ENCODE results near the gene PLPPR1. TPM values are rescaled to one million over a fixed set of nuclear protein-coding genes. Genes with fewer than 3 reads are reported as not detected.

Gene PLPPR1
- total RNA-seq, 1 donor from 2014 or later: 2.9 TPM

DNA sequence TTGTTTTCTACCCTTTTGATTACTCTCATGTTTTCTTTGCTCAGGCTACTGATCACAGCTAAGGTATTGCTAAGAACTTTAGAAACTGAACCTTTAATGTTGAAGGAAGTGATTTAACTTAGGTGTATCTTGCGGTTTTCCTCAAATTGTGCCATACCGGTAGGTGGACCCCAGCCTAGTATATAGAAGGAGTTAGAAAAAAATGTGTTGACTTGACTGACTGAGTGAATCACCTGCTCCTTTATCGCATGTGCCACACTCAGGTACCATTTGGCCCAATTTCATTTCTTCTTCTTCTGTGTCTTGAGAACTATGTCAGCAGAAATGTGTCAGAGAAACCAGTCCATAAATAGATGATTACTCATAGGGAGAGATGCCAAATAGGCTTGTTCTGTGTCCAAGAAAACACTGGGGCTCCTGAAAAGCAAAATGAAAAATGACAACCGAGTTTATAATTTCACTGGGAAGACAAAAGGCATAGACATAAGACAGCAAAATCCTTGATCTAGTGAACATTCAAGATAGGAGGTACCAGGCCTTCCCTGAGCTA, 19.4 kb downstream of the PLPPR1 start:
- no peak for DNase-seq (ENCODE audit: low spot score)

DNA sequence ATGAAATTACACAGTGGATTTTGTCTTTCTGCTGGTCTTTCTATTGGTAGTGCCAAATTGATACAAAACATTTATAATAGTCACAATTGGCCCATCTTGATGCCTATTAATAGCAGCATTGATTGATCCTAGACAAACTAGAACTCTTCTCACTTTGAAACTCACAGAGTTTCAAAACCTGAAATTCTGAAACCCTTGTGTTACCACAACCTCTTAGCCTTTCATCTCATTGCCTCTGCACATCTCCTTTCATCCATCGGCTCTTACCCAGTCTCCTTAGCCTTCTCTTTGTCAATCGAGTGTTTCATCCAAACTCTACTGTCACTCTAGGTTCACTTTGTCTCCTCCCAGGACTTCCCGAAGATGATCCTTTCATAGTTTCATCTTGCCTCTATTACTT, 22.1 kb downstream of the PLPPR1 start:
- no peak for DNase-seq (ENCODE audit: low spot score)

DNA sequence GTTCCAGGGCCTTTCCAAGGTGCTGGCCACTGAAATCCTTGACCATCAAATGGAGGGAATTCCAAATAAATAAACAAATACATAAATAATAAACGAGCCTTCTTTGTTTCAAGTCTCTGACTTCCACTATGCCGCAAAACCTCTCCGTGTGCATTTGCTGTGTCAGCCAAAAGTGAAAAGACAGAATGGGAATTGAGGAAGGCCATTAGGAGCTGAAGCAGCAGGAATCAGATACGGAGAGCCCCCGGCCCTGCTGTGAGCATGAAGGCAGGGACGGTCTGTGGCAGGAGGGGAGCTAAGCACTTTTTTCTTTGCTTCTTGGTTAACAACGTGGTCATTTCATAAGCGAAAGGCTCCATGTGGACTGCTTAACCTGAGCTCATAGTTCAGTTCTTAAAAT, 26.1 kb downstream of the PLPPR1 start:
- no peak for DNase-seq (ENCODE audit: low spot score)

DNA sequence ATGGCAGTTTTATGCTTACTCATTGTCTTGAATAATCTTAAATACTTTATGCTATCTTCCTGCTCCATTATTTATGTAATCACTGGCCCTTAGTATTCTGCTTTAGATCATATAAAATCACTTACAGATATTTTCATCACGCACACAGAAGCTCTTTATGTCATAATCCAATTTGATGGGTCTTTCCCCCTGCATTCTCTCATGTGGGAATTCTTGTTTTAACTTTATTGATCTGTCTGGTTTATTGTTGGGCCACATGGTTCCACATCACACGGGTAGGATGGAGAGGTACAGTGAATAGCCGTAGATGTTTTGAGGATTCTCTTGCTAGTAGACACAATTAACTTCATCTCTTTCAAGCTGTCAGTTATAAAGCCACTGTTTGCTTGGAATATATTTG, 27.0 kb downstream of the PLPPR1 start:
- no peak for DNase-seq (ENCODE audit: low spot score)

DNA sequence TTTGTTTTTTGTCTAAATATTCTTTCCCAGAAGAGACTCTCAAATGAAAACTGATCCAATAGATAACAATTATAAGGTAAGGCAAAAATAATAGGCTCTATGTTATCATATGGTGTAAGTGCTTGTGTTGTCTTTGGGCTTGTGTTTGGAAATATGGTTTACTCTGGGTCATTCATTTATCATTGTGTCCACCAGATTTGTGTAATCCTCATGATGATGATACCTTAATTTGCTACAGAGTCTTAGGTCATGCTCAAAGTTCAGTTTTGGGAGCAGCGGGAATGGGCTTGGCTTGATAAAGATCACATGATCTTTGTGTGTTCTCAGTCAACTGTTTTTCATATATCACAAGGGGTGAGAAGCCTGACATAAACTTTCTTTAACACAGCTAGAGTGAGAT, 34.2 kb downstream of the PLPPR1 start:
- no peak for DNase-seq (ENCODE audit: low spot score)

DNA sequence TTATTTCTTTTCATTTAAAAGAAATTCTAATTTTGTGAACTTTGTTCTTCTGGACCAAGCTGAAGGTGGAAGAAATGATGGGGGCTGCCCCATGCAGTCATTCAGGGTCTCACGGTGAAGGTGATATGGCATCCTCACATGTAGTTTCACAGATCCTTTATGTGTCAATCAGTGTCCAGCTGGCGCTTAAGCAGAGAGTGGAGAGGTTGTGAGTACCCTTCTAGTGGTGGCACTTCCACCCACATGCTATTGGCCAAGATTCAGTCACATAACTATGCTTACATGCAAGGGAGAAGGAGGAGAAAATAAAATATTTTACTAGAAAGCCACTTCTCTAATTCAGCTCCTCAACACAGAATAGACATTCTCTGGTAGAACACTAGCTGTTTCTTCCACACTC, 34.7 kb downstream of the PLPPR1 start:
- no peak for DNase-seq (ENCODE audit: low spot score)

DNA sequence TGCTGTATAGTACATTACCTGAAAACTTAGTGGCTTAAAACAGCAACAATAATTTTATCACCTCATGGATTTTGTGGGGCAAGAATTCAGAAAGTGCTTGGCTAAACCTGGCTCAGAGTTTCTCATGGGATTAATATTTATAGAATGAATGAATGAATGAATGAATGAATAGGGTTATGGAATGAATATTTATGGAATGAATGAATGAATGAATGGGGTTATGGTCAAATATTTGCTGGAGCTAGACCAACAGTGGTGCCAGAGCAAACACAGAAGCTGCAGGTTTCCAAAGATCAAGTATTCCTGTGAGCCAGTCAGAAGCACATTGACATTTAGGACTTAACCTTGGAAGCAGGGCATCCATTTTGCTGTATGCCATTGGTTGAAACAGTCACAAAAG, 35.7 kb downstream of the PLPPR1 start:
- no peak for DNase-seq (ENCODE audit: low spot score)

DNA sequence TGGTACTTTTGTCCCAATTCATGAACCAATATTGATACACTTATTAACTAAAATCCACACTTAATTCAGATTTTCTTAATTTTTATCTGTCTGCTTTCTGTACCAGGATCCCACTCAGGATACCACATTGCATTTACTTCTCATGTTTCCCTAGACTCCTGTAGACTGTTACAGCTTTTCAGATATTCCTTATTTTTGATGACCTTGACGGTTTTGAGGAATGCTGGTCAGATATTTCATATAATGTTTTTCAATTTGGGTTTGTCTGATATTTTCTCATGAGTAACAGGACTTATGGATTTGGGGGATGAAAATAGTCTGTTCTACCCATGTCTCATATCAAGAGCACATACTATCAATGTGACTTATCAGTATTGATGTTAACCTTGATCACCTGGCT, 37.4 kb downstream of the PLPPR1 start:
- no peak for DNase-seq (ENCODE audit: low spot score)

DNA sequence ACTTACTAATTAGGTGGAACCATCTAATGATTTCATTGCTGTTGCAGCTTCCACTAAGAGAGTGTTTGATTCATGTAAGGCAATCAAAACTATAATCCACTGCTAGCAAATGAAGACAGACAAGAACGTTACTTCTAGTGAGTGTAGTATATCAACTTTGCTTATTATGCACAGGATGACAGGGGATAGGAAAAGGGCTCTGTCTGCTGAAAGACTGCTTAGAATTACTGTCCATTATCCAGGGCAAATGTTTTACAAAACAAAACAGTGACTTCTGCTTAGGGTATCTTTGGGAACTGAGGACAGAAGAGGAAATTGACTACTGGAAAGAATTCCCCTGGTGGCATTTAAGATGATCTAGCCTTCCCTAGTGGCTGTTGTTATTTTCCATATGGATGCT, 40.2 kb downstream of the PLPPR1 start:
- DNase-seq (ENCODE audit: low spot score): no peak

DNA sequence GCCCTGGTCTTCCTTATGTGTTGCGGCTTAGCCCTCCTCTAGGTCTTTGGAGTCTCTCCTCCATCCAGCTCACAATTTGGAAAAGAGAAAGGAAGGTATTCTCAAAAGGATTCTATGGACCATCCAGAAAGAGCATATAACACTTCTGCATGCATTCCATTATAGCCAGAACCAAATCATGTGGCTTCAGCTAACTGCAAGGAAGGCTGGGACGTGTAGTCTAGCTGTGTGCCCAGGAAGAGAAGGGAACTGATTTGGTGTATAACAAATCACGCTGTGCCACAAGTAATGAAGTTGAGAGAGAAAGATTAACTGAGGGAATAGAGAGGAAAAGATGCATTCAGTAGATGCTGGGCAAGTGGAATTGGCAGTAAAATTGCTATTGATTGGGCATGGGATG, 43.7 kb downstream of the PLPPR1 start:
- no peak for DNase-seq (ENCODE audit: low spot score)

DNA sequence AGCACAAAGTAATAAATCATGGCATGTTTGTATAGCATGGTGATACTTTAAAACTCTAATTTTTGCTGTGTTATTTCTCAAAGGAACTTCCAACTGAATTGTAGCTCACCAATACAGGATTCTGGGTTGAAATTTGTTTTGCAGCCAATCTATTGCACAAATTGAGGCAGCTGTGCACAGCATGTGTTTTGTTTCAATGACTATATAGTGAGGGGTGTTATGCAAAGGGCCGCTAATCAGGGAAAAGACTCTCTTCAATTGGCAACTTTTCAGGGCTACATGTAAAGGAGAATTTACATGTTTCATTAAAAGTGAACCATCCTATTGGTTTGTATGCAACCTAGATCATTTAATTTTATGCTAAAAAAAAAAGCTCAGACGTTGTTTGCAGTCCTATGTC, 44.6 kb downstream of the PLPPR1 start:
- no peak for DNase-seq (ENCODE audit: low spot score)

DNA sequence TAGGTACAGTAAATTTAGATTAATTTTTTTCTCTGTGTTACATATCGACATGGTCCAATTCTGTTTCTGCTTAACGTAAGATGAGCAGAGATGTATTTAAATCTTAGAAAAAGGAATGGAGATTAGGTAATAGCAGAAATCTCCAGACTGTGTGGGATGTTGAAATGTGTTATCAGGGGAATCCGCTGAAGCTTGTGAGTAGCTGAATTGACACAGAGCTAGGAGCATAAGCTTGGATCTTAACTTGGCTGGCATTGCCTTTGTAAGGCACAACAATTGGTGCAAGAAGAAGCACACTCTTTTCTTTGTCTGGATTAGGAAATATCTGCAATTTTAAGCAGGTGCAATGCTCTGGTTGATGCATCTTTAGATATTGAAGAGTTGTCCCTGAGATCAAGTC, 53.1 kb downstream of the PLPPR1 start:
- peak; percentile 13 for DNase-seq (ENCODE audit: low spot score)

DNA sequence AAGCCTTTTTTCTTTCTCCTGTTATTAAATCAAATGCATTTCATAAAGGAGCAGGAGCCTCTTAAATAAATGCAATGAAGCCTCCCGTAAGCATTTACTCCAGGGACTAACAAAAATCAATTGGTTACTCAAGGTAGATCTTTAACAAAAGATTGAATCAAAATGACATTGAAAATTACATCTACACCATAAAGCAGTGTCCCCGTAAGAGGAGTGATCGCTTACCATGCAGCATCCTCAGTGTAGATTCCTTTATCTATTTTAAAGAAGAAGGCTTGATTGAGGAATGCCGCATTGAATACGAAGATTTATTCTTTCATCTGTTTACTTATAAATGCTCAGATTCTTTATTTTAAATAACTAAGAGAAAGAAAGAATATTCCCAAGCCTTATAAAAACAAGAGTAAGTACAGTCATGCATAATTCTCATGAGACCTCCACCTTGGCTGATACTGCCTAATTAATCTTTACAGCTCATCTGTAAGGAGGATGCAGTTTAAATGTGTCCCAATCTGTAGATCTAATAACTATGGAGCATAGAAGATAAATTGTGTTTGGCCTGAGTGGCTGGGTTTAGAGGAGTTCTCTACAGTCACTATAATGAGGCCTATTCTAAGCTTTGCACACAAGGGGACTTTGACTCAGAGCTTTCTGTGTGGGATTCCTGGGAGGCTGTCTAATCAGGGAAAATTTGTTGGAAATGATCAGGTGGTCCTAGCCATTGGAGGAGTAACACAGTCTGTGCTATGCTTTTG, 55.1 kb downstream of the PLPPR1 start:
- no peak for DNase-seq (ENCODE audit: low spot score)

DNA sequence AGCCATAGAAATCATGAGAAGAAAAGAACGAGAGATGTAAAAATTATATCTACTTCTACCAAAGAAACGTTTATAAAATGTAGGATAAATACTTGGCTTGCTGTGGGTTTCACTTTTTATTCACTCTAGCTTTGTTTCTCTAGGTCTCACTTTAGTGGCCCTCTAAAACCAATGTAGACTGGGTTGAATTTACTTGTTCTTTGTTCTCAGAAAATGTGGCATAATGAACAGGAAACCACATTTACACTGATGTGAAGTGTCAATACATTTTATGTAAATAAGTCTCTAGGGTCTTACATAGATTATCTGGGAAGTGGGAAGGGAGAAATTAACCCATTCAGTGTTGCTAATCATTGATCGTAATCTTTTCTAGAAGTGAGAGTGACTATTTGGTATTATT, 58.9 kb downstream of the PLPPR1 start:
- no peak for DNase-seq (ENCODE audit: low spot score)

DNA sequence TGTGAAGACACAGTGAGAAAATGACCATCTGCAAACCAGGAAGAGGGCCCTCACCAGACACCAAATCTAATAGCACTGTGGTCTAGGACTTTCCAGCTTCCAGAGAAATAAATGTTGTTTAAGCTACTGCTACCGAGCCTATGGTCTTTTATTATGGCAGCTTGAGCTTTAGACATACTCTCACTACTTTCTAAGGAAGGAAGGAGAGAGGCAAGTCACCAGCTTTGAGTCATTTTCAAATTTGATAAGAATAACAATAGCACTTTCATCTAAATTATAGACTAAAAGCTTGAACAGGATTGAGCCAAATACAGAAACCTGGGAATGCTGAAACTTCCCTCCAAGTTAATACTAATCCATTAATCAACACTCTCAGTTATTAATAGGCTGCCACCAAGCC, 64.4 kb downstream of the PLPPR1 start:
- DNase-seq (ENCODE audit: low spot score): no peak

DNA sequence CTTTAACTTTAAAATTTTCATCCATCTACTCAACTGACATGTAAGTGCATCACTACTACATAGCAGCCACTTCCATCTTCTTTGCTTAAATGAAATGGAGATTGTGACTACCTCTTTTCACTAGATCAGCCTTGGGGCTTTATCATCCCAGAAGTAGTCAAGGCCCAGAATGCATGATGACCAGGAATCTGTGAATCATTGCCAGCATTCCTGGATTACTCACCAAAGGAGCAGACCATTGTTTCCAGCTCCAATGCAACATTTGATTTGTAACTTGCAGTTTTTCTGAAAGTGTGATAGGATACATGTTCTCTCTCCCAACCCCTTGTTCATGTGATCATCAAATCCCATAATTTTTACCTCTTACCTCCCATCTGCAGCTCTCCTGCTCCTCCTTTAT, 65.1 kb downstream of the PLPPR1 start:
- no peak for DNase-seq (ENCODE audit: low spot score)

DNA sequence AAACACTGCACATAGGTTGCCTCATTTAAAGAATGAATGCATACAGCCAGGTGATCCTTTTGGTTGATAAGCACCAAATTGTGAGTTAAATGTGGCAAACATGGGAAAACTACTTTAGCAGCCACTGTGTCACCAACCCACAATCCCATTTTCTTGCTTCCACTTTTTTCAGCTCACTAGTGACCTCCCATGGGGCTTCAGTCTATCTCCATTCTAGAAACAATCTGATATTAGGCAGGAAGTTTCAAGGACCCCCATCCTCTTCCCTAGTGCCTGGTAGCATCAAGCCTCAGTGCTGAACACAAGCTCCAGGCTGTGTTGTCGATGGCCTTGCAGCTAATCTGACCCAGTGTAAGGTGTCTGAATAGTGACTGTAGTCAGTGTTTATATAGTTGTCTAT, 66.2 kb downstream of the PLPPR1 start:
- DNase-seq (ENCODE audit: low spot score): no peak

DNA sequence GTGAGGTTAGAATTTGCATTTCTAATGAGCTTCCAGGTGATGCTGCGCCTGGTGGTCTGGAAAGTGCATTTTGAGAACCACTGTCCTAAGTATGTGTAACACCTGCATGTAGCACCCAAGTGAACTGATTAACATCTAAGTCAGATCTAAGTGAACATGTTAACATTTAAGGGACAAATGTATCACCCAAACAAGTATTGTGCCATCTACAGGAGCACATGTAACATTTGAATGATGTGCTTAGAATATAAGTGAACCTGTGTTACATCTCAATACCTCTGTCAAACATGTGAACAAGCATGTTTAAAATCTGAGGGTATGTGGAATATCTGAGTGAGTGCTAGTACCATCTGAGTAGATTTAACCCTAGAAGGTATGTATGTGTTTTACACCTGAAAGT, 68.7 kb downstream of the PLPPR1 start:
- no peak for DNase-seq (ENCODE audit: low spot score)

DNA sequence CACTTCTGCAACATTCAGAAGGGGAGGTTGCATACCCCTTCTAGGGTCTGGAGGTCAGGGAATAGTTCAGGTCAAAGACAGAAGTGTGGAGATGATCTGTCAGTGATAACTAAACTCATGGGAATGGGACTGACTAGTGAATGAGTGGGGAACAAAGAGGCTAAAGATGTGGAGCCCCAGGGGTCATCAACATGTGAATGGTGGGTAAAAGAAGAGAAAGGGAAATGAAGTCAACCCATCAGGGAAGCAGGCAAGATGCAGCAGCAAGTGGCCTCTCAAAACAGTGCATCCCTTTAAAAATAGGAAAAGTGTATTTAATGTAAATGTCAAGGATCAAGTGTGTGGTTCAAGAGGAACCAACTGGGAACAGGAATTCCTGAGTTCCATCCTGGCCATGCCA, 69.9 kb downstream of the PLPPR1 start:
- DNase-seq (ENCODE audit: low spot score): no peak

DNA sequence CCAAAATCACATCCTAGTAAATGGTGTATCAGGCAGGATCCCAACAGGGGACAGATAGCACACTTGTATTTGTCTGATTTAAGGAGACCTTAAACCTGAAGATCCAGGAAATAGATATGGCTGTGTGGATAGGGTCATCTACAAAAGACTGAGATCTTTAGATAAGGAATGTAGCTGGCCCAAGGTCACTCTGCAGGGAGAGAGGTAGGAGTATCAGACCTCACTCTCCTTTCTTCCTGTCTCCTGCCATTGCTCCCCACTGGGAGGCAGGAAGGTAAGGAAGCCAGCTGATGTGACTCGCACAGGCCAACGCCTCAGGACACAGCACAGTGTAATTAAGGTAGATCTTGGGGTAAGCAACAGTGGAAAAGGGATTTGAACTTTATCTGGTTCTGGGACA, 85.8 kb downstream of the PLPPR1 start:
- DNase-seq (ENCODE audit: low spot score): no peak

DNA sequence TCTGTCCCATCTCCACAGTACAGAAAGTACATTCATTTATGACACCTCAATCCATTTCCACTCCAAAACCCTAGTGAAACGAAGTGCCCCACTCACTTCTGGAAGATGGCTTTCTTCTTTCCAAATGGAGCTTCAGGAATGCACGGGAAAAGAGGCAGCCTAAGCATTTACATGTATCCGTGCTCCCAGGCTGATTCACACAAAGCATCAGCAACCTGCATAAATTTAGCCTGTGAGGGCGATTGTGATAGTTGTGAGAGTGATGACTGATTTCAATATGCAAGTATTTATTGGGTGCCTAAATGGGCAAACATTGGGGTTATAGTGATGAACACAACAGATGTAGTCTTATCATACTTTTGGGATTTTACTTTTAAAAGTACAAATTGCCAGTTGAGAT, 86.6 kb downstream of the PLPPR1 start:
- no peak for DNase-seq (ENCODE audit: low spot score)

DNA sequence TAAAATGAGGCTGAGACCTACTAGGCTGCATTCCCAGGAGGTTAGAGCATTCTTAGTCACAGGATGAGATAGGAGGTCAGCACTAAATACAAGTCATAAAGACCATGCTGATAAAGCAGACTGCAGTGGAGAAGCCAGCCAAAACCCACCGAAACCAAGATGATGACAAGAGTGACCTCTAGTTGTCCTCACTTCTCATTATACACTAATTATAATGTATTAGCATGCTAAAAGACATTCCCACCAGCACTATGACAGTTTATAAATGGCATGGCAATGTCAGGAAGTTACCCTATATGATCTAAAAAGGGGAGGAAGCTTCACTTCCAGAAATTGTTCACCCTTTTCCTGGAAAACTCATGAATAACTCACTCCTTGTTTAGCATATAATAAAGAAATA, 88.6 kb downstream of the PLPPR1 start:
- DNase-seq (ENCODE audit: low spot score): peak; percentile 18

DNA sequence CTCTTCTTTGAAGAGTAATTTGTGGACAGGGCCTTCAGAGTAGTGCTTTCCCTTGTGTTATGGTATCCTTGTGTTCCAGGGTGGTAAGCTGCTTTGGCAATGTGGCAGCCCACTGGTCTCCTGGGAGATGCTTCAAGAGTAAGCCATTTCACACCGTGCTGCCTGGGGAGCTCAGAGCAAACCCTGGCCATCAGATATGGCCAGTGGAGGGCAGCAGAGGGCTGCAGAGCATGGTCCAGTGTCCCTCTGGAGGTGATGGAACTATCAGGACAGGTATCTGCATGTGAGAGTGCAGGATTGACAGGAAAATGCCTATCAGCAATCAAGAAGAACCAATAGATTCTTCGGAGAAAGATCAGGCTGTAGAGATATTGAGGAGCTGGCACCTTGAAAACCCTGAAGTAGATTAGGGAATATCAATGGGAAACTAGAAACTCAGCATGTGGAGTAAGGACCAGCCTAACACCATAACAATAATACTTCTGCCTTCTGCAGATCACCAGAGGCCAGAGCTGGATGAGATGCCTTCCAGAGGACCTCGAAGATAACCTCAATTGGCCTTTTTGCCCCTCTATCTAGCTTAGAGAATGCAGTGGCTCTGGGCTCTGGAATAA, 90.8 kb downstream of the PLPPR1 start:
- peak; percentile 14 for DNase-seq (ENCODE audit: low spot score)
